Thyroid gland (tissue), 4 donors: ENCODE data around the gene GPR155.

Experiments used
- POLR2A ChIP-seq, 2 donors: fragments of 450-650 bp; IDR thresholded peaks; one replicate each; pipeline ENCODE4 v1.6.1; 2017; ENCODE audit warnings: antibody characterized with exemption in 2 of 2, mild to moderate bottlenecking in 2 of 2, moderate library complexity in 1 of 2
- TF ChIP-seq, protein P1 (sequence below), 6 experiments: fragments of 200-600 bp in 3 of 6; fragments of 450-650 bp in 3 of 6; sonication (generic) in 3 of 6; IDR thresholded peaks; one replicate each; pipeline ENCODE4 v1.5.1; 2016 to 2019; ENCODE audit warnings: antibody characterized with exemption in 6 of 6, mild to moderate bottlenecking in 2 of 6, inconsistent platforms in 1 of 6, moderate library complexity in 1 of 6

DNA sequence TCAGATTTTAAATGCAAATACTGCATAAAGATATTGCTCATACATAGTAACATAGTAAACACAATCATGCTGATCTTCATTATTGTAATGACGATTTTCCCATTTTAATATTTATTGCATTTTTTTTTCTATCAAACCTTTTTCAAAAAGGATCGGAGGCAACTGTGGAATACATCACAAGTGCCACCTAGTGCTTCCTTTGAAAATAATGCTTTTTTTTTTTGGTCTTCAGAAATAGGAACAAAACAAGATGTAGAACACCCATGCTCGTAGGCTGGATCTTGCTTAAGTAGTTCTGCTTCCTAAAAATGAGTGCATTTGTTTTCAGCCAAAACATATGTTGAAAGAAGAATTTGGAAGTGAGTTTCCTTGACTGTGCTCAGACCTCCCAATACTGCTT, 35.7 kb upstream of the GPR155 start:
- TF ChIP-seq, protein P1, sequence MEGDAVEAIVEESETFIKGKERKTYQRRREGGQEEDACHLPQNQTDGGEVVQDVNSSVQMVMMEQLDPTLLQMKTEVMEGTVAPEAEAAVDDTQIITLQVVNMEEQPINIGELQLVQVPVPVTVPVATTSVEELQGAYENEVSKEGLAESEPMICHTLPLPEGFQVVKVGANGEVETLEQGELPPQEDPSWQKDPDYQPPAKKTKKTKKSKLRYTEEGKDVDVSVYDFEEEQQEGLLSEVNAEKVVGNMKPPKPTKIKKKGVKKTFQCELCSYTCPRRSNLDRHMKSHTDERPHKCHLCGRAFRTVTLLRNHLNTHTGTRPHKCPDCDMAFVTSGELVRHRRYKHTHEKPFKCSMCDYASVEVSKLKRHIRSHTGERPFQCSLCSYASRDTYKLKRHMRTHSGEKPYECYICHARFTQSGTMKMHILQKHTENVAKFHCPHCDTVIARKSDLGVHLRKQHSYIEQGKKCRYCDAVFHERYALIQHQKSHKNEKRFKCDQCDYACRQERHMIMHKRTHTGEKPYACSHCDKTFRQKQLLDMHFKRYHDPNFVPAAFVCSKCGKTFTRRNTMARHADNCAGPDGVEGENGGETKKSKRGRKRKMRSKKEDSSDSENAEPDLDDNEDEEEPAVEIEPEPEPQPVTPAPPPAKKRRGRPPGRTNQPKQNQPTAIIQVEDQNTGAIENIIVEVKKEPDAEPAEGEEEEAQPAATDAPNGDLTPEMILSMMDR (IDR thresholded peaks at IDR 0.05), result peak in 4 of 6 experiments; percentile 24 to 64 (median 51)
- no peak for TF ChIP-seq POLR2A (IDR thresholded peaks at IDR 0.05)
